K562 (cell line): Measurements from ENCODE around the gene ATP2A1. TPM values are rescaled to one million over a fixed set of nuclear protein-coding genes. Genes with fewer than 3 reads are reported as not detected.

Experiments used
- ATF7 ChIP-seq: fragments of 450-650 bp; IDR thresholded peaks from 2 replicates; pipeline ENCODE4 v1.7.1; 2014; ENCODE audit warnings: mild to moderate bottlenecking, moderate library complexity
- BHLHE40 ChIP-seq: IDR thresholded peaks from 2 replicates; pipeline ENCODE4 v1.6.1; 2011; ENCODE audit warnings: low read length, improper control_type of control experiment
- CHCHD3 ChIP-seq: fragments of 250-450 bp; sonication (Bioruptor Pico); IDR thresholded peaks from 2 replicates; pipeline ENCODE4 v2.1.2; 2022; ENCODE audit warnings: mild to moderate bottlenecking
- CREB1 ChIP-seq, 2 experiments: sonication (generic) in 1 of 2; formaldehyde crosslinking in 1 of 2; IDR thresholded peaks; 2 replicates each; pipeline versions ENCODE4 v1.6.1 to v1.8.0; 2012 to 2022; ENCODE audit warnings: inconsistent platforms in 1 of 2, mild to moderate bottlenecking in 1 of 2, missing genetic modification reagents in 1 of 2, moderate library complexity in 1 of 2
- CREBBP ChIP-seq: IDR thresholded peaks from one replicate; pipeline ENCODE4 v1.6.1; 2012; ENCODE audit warnings: low read depth, mild to moderate bottlenecking, control low read depth, inconsistent platforms, low read length
- HCFC1 ChIP-seq: IDR thresholded peaks from 2 replicates; pipeline ENCODE4 v1.6.1; 2012; ENCODE audit warnings: low read depth, low read length, improper control_type of control experiment
- KAT7 ChIP-seq: sonication (generic); formaldehyde crosslinking; IDR thresholded peaks from 2 replicates; pipeline ENCODE4 v1.8.0; 2022; ENCODE audit warnings: missing genetic modification reagents, mild to moderate bottlenecking, borderline replicate concordance
- LARP7 ChIP-seq: fragments of 450-650 bp; IDR thresholded peaks from 2 replicates; pipeline ENCODE4 v1.6.1; 2016
- MAZ ChIP-seq, 2 experiments: fragments of 450-650 bp in 1 of 2; sonication (generic) in 1 of 2; formaldehyde crosslinking; IDR thresholded peaks in 1 of 2; conservative IDR thresholded peaks in 1 of 2; 2 replicates each; pipeline versions ENCODE4 v1.4.0 to v1.5.0; 2020; ENCODE audit warnings: mild to moderate bottlenecking in 1 of 2, missing genetic modification reagents in 1 of 2
- NR2C2 ChIP-seq, 2 experiments: fragments of 200-800 bp in 1 of 2; sonication (Bioruptor generic) in 1 of 2; sonication (generic) in 1 of 2; formaldehyde crosslinking in 1 of 2; IDR thresholded peaks; 2 replicates each; pipeline versions ENCODE4 v1.6.1 to v1.8.0; 2016 to 2022; ENCODE audit warnings: mild to moderate bottlenecking in 1 of 2, missing compliant biosample characterization in 1 of 2, missing genetic modification characterization in 1 of 2, missing genetic modification reagents in 1 of 2
- POLR2A ChIP-seq: fragments of 450-650 bp; conservative IDR thresholded peaks from 2 replicates; pipeline ENCODE4 v1.6.1; 2016
- POLR2H ChIP-seq: IDR thresholded peaks from 2 replicates; pipeline ENCODE4 v1.6.1; 2016; ENCODE audit warnings: missing genetic modification characterization, low read depth, mild to moderate bottlenecking, control low read depth, missing compliant biosample characterization, moderate library complexity
- RBBP5 ChIP-seq: fragments of 200-600 bp; sonication (generic); IDR thresholded peaks from 2 replicates; pipeline ENCODE4 v1.6.1; 2012; ENCODE audit warnings: borderline replicate concordance, mild to moderate bottlenecking, low read length, control low read depth, inconsistent platforms; ENCODE audit not compliant: insufficient read depth, poor library complexity, severe bottlenecking
- SMARCC2 ChIP-seq: fragments of 450-650 bp; IDR thresholded peaks from 2 replicates; pipeline ENCODE4 v1.6.1; 2017; ENCODE audit warnings: antibody characterized with exemption, moderate library complexity, mild to moderate bottlenecking, low read depth
- TEAD1 ChIP-seq, 2 experiments: fragments of 450-650 bp in 1 of 2; sonication (generic) in 1 of 2; formaldehyde crosslinking; IDR thresholded peaks; 2 replicates each; pipeline versions ENCODE4 v1.4.0 to v1.8.0; 2020 to 2022; ENCODE audit warnings: mild to moderate bottlenecking in 2 of 2, missing genetic modification reagents in 1 of 2
- TEAD4 ChIP-seq, 2 experiments: sonication (generic) in 1 of 2; formaldehyde crosslinking in 1 of 2; IDR thresholded peaks; 2 replicates each; pipeline versions ENCODE4 v1.6.1 to v1.8.0; 2012 to 2022; ENCODE audit warnings: borderline replicate concordance in 1 of 2, inconsistent platforms in 1 of 2, low read length in 1 of 2, mild to moderate bottlenecking in 1 of 2, missing genetic modification reagents in 1 of 2
- ZBTB1 ChIP-seq: sonication (generic); formaldehyde crosslinking; IDR thresholded peaks from 2 replicates; pipeline ENCODE4 v1.8.1; 2023; ENCODE audit warnings: missing genetic modification reagents, low read depth, mild to moderate bottlenecking, borderline replicate concordance
- ZBTB8A ChIP-seq: fragments of 450-650 bp; IDR thresholded peaks from 2 replicates; pipeline ENCODE4 v1.6.1; 2018; ENCODE audit warnings: mild to moderate bottlenecking, moderate library complexity; ENCODE audit not compliant: partially characterized antibody
- polyA plus RNA-seq, 8 experiments: library from polyadenylated mRNA; depleted of rRNA in 4 of 8; stranded (reverse) in 5 of 8; unstranded in 3 of 8; fragments of >200 nt; fragmentation: Nextera tagmentation in 2 of 8; fragmentation: Illumina TruSeq in 1 of 8; extraction: Ambion mirVana in 2 of 8; extraction: Trizol in 1 of 8; gene quantifications; 2 replicates each; pipeline versions ENCODE4 v1.2.1 to v1.2.3, GENCODE V29; 2011 to 2014; ENCODE audit warnings: inconsistent platforms in 1 of 8, missing spikeins in 1 of 8
- total RNA-seq, 7 experiments: library from RNA; depleted of rRNA in 6 of 7; stranded (reverse); fragments of >200 nt in 6 of 7; fragmentation: Illumina TruSeq in 2 of 7; extraction: Trizol in 2 of 7; gene quantifications; 2 replicates each; pipeline versions ENCODE4 v1.2.1 to v1.2.3, GENCODE V29; 2011 to 2021; ENCODE audit warnings: low replicate concordance in 1 of 7
- TF ChIP-seq, protein P1 (sequence below): fragments of 450-650 bp; IDR thresholded peaks from 2 replicates; pipeline ENCODE4 v1.6.1; 2016; ENCODE audit warnings: antibody characterized with exemption
- TF ChIP-seq, protein P2 (sequence below), 3 experiments: IDR thresholded peaks in 2 of 3; conservative IDR thresholded peaks in 1 of 3; 2 replicates each; pipeline ENCODE4 v1.5.1; 2011 to 2012; ENCODE audit warnings: low read length in 3 of 3, mild to moderate bottlenecking in 3 of 3, control low read depth in 2 of 3, improper control_type of control experiment in 1 of 3, inconsistent platforms in 1 of 3, low read depth in 1 of 3, mixed read lengths in 1 of 3, moderate library complexity in 1 of 3; ENCODE audit not compliant: insufficient read depth in 2 of 3
- TF ChIP-seq, protein P3 (sequence below): sonication (generic); formaldehyde crosslinking; IDR thresholded peaks from 2 replicates; pipeline ENCODE4 v1.4.0; 2020; ENCODE audit warnings: mild to moderate bottlenecking, missing genetic modification reagents

The ATP2A1 gene
- total and polyA plus RNA-seq, 9 of the 15 experiments (the other 6 are each of a cell fraction or from before 2014, with no cell fraction given), result 0.25 to 2.6 (median 0.65) TPM

DNA sequence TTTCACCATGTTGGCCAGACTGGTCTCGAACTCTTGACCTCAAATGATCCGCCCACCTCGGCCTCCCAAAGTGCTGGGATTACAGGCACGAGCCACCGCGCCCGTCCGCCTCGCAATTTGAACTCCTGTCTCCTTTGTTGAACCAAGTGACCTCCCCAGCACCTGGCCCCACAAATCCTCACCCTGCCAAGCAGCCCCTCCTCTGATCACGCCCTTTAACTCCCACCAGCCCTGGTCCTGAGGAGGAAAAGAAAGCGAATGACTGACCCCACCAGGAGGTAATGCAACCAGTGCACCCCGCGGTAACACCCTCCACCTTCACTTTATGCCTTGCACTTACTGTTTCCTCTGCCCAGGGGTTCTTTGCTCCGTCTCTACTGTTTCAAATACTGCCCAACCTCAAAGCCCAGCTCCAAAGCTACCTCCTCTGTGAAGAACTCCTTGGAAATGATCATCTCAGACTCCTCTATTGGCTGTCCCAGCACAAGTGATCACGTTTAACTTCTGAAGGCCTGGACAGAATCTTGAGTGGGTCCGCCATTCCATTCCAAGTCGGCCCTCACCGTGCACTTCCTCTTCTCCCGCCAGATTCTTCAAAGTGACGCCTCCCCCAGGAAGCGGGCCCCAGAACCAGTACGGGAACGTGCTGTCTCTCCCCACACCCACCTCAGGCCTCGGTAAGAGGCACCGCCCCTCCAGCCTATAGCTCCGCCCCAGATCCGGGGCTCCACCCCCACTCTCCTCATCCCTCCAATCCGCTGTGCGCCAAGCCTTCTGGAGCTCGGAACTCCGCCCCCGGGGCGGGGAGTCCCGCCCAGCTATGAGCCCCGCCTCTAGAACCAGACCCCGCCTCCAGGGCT lies 57.9 kb downstream of the ATP2A1 start (continued):
- no peak for TF ChIP-seq ZBTB1
- TF ChIP-seq HCFC1, result peak; percentile 13; the same call in 1 of the 2 replicates
- no peak for TF ChIP-seq SMARCC2
- TF ChIP-seq RBBP5, result no peak
- TF ChIP-seq TEAD4 (IDR thresholded peaks at IDR 0.05; ENCODE audit: low read length), result peak; percentile 16; the same call in 1 of the 2 replicates
- no peak for TF ChIP-seq TEAD4 (CRISPR knock-in tag; IDR thresholded peaks at IDR 0.05; ENCODE audit: borderline replicate concordance)
- TF ChIP-seq KAT7 (CRISPR knock-in tag), result no peak
- TF ChIP-seq BHLHE40, result peak; percentile 86
- peak in 1 of 2 experiments; percentile 76; a peak in 2 of 4 replicates for TF ChIP-seq MAZ (CRISPR knock-in tag; conservative IDR thresholded peaks at IDR 0.05 in 1 of 2, IDR thresholded peaks at IDR 0.05 in 1 of 2)
- TF ChIP-seq, protein P1, sequence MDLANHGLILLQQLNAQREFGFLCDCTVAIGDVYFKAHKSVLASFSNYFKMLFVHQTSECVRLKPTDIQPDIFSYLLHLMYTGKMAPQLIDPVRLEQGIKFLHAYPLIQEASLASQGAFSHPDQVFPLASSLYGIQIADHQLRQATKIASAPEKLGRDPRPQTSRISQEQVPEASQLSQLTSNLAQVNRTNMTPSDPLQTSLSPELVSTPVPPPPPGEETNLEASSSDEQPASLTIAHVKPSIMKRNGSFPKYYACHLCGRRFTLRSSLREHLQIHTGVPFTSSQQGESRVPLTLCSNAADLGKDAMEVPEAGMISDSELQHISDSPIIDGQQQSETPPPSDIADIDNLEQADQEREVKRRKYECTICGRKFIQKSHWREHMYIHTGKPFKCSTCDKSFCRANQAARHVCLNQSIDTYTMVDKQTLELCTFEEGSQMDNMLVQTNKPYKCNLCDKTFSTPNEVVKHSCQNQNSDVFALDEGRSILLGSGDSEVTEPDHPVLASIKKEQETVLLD, result peak; percentile 33; the same call in 1 of the 2 replicates
- TF ChIP-seq, protein P2, sequence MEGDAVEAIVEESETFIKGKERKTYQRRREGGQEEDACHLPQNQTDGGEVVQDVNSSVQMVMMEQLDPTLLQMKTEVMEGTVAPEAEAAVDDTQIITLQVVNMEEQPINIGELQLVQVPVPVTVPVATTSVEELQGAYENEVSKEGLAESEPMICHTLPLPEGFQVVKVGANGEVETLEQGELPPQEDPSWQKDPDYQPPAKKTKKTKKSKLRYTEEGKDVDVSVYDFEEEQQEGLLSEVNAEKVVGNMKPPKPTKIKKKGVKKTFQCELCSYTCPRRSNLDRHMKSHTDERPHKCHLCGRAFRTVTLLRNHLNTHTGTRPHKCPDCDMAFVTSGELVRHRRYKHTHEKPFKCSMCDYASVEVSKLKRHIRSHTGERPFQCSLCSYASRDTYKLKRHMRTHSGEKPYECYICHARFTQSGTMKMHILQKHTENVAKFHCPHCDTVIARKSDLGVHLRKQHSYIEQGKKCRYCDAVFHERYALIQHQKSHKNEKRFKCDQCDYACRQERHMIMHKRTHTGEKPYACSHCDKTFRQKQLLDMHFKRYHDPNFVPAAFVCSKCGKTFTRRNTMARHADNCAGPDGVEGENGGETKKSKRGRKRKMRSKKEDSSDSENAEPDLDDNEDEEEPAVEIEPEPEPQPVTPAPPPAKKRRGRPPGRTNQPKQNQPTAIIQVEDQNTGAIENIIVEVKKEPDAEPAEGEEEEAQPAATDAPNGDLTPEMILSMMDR (IDR thresholded peaks at IDR 0.05 in 2 of 3, conservative IDR thresholded peaks at IDR 0.05 in 1 of 3; ENCODE audit: insufficient read depth in 2 of 3, low read depth in 1 of 3, low read length in 3 of 3), result peak in 1 of 3 experiments; percentile 5; a peak in 1 of 6 replicates
- TF ChIP-seq, protein P3, sequence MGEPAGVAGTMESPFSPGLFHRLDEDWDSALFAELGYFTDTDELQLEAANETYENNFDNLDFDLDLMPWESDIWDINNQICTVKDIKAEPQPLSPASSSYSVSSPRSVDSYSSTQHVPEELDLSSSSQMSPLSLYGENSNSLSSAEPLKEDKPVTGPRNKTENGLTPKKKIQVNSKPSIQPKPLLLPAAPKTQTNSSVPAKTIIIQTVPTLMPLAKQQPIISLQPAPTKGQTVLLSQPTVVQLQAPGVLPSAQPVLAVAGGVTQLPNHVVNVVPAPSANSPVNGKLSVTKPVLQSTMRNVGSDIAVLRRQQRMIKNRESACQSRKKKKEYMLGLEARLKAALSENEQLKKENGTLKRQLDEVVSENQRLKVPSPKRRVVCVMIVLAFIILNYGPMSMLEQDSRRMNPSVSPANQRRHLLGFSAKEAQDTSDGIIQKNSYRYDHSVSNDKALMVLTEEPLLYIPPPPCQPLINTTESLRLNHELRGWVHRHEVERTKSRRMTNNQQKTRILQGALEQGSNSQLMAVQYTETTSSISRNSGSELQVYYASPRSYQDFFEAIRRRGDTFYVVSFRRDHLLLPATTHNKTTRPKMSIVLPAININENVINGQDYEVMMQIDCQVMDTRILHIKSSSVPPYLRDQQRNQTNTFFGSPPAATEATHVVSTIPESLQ (CRISPR knock-in tag), result no peak
- TF ChIP-seq CREBBP, result no peak
- peak; percentile 74 for TF ChIP-seq ATF7
- TF ChIP-seq POLR2H (tag), result peak; percentile 50; the same call in 1 of the 2 replicates
- TF ChIP-seq LARP7, result 0 out of 2 replicates have a peak, but pooled peaks have one; percentile 28
- no peak for TF ChIP-seq ZBTB8A
- TF ChIP-seq CREB1 (IDR thresholded peaks at IDR 0.05), result no peak
- TF ChIP-seq CREB1 (CRISPR knock-in tag; IDR thresholded peaks at IDR 0.05), result peak; percentile 52; the same call in 1 of the 2 replicates
- peak; percentile 73 for TF ChIP-seq POLR2A
- no peak for TF ChIP-seq CHCHD3 (CRISPR knock-in tag)
- peak in 1 of 2 experiments; percentile 70; a peak in 2 of 4 replicates for TF ChIP-seq TEAD1 (CRISPR knock-in tag; IDR thresholded peaks at IDR 0.05)
- no peak for TF ChIP-seq NR2C2 (CRISPR knock-in tag; IDR thresholded peaks at IDR 0.05)
- peak; percentile 45; the same call in 1 of the 2 replicates for TF ChIP-seq NR2C2 (tag; IDR thresholded peaks at IDR 0.05)
